HepG2 (cell line): ENCODE results near the gene MASP2. TPM values are rescaled to one million over a fixed set of nuclear protein-coding genes. Genes with fewer than 3 reads are reported as not detected.
A peak's percentile ranks its signal among the peaks of the same experiment; 100 is the strongest.

Experiments used
- BHLHE40 ChIP-seq: IDR thresholded peaks from 2 replicates; pipeline ENCODE4 v1.6.1; 2011; ENCODE audit warnings: low read length, improper control_type of control experiment
- EP300 ChIP-seq, 3 experiments: sonication (generic) in 1 of 3; formaldehyde crosslinking in 1 of 3; IDR thresholded peaks; 2 replicates each; pipeline versions ENCODE4 v1.5.1 to v1.6.1; 2011 to 2020; ENCODE audit warnings: low read depth in 2 of 3, low read length in 2 of 3, borderline replicate concordance in 1 of 3, improper control_type of control experiment in 1 of 3, mild to moderate bottlenecking in 1 of 3, missing genetic modification reagents in 1 of 3, moderate library complexity in 1 of 3
- HMGA1 ChIP-seq: sonication (generic); formaldehyde crosslinking; conservative IDR thresholded peaks from 2 replicates; pipeline ENCODE4 v1.4.0; 2020; ENCODE audit warnings: missing genetic modification reagents
- KAT8 ChIP-seq: IDR thresholded peaks from 2 replicates; pipeline ENCODE4 v1.6.1; 2016; ENCODE audit warnings: missing genetic modification reagents, missing compliant biosample characterization
- TBX2 ChIP-seq: sonication (generic); formaldehyde crosslinking; IDR thresholded peaks from 2 replicates; pipeline ENCODE4 v1.5.0; 2020; ENCODE audit warnings: missing genetic modification reagents, mild to moderate bottlenecking, borderline replicate concordance
- XRCC5 ChIP-seq: fragments of 200-400 bp; formaldehyde crosslinking; optimal IDR thresholded peaks from 2 replicates; pipeline ENCODE3; 2017; ENCODE audit warnings: mild to moderate bottlenecking, low read length
- ZMAT3 ChIP-seq: sonication (generic); formaldehyde crosslinking; conservative IDR thresholded peaks from 2 replicates; pipeline ENCODE4 v1.7.0; 2021; ENCODE audit warnings: missing genetic modification reagents
- ZNF569 ChIP-seq: sonication (generic); formaldehyde crosslinking; IDR thresholded peaks from 2 replicates; pipeline ENCODE4 v1.5.0; 2020; ENCODE audit warnings: mild to moderate bottlenecking, missing genetic modification reagents, moderate library complexity, borderline replicate concordance
- ZNF792 ChIP-seq: IDR thresholded peaks from 2 replicates; pipeline ENCODE4 v1.6.1; 2016
- polyA plus RNA-seq, 8 experiments: library from polyadenylated mRNA; depleted of rRNA in 3 of 8; stranded (reverse) in 7 of 8; unstranded in 1 of 8; fragments of >200 nt; fragmentation: Illumina TruSeq in 4 of 8; extraction: Trizol in 4 of 8; gene quantifications; 2 replicates each; pipeline versions ENCODE4 v1.2.1 to v1.2.3, GENCODE V29; 2011 to 2016; ENCODE audit warnings: low read depth in 4 of 8, missing spikeins in 1 of 8, mixed read lengths in 1 of 8; ENCODE audit not compliant: insufficient read depth in 1 of 8
- total RNA-seq, 5 experiments: library from RNA; depleted of rRNA; stranded (reverse); fragments of >200 nt; fragmentation: Illumina TruSeq; extraction: Trizol; gene quantifications; 2 replicates each; pipeline ENCODE4 v1.2.3, GENCODE V29; 2016; ENCODE audit warnings: low read depth in 1 of 5
- TF ChIP-seq, protein P1 (sequence below): sonication (generic); formaldehyde crosslinking; IDR thresholded peaks from 2 replicates; pipeline ENCODE4 v1.9.0; 2021; ENCODE audit warnings: missing genetic modification reagents, borderline replicate concordance
- TF ChIP-seq, protein P2 (sequence below), 2 experiments: sonication (generic) in 1 of 2; formaldehyde crosslinking in 1 of 2; IDR thresholded peaks; 2 replicates each; pipeline versions ENCODE4 v1.4.0 to v1.6.1; 2016 to 2020; ENCODE audit warnings: borderline replicate concordance in 1 of 2, low read depth in 1 of 2, mild to moderate bottlenecking in 1 of 2, missing genetic modification reagents in 1 of 2
- TF ChIP-seq, protein P3 (sequence below): sonication (generic); formaldehyde crosslinking; IDR thresholded peaks from 2 replicates; pipeline ENCODE4 v1.8.0; 2022; ENCODE audit warnings: mild to moderate bottlenecking, missing genetic modification reagents
- TF ChIP-seq, protein P4 (sequence below): sonication (generic); formaldehyde crosslinking; IDR thresholded peaks from 2 replicates; pipeline ENCODE4 v1.8.0; 2022; ENCODE audit warnings: mild to moderate bottlenecking, missing genetic modification reagents, moderate library complexity
- TF ChIP-seq, protein P5 (sequence below): sonication (generic); formaldehyde crosslinking; IDR thresholded peaks from 2 replicates; pipeline ENCODE4 v1.4.0; 2020; ENCODE audit warnings: mild to moderate bottlenecking, missing genetic modification reagents

MASP2 gene
- total and polyA plus RNA-seq, 2 of the 13 experiments (the other 11 are each of a cell fraction or from before 2014, with no cell fraction given), result 7.1 to 11.8 TPM

DNA sequence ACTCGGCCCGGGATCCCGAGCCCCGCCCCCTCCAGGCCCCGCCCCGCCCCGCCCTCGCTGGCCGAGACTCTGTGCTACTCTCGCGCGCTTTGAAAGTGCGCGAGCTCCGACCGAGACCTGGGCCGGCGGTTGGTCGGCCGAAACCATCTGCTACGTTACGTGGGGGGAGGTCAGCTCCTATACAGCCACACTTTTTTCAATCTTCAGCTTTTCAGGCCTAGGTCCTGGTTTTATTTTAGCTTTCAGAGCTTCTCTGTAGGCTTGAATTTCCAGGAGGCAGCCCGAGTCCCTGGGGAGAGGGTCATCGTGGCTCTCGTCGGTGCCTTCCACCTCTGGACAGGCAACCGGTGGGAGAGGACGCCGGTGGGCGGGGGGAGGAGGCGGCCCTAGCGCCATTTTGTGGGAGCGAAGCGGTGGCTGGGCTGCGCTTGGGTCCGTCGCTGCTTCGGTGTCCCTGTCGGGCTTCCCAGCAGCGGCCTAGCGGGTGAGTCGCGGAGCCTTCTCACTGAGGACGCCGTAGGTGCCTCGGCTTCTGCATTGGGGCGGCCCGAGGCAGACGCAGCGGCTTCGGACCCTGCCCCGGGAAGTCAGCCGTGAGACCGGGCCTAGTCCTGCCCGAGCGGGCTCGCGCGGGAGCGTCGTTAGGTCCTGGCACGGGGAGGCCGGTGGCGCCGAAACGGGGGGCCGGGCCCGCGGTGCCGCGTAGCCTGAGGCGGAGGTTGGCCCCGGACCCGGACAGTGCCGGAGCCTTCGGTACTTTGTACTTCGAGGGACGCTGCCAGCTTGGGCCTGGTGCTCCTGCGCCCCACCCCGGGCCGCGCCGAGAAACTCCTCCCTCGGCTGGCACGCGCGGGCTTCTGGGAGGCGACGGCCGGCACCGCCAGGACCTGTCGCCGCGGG is 34.5 kb downstream of the MASP2 start, which contains the start of gene TARDBP (continued):
- TF ChIP-seq, protein P1, sequence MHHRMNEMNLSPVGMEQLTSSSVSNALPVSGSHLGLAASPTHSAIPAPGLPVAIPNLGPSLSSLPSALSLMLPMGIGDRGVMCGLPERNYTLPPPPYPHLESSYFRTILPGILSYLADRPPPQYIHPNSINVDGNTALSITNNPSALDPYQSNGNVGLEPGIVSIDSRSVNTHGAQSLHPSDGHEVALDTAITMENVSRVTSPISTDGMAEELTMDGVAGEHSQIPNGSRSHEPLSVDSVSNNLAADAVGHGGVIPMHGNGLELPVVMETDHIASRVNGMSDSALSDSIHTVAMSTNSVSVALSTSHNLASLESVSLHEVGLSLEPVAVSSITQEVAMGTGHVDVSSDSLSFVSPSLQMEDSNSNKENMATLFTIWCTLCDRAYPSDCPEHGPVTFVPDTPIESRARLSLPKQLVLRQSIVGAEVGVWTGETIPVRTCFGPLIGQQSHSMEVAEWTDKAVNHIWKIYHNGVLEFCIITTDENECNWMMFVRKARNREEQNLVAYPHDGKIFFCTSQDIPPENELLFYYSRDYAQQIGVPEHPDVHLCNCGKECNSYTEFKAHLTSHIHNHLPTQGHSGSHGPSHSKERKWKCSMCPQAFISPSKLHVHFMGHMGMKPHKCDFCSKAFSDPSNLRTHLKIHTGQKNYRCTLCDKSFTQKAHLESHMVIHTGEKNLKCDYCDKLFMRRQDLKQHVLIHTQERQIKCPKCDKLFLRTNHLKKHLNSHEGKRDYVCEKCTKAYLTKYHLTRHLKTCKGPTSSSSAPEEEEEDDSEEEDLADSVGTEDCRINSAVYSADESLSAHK, result 0 out of 2 replicates have a peak, but pooled peaks have one; percentile 53
- TF ChIP-seq TBX2 (CRISPR knock-in tag) (peak; percentile 67; the same call in 1 of the 2 replicates), ZNF792 (CRISPR knock-in tag) (0 out of 2 replicates have a peak, but pooled peaks have one; percentile 25), KAT8 (peak; percentile 92), BHLHE40 (peak; percentile 96), ZNF569 (CRISPR knock-in tag) (no peak), XRCC5 (peak; percentile 75), EP300 (IDR thresholded peaks at IDR 0.05; ENCODE audit: low read depth in 2 of 2, low read length in 2 of 2) (peak in 1 of 2 experiments; percentile 10; a peak in 1 of 4 replicates), EP300 (CRISPR knock-in tag; IDR thresholded peaks at IDR 0.05; ENCODE audit: borderline replicate concordance) (no peak), HMGA1 (CRISPR knock-in tag) (no peak), ZMAT3 (peak; percentile 94)
- TF ChIP-seq, protein P2, sequence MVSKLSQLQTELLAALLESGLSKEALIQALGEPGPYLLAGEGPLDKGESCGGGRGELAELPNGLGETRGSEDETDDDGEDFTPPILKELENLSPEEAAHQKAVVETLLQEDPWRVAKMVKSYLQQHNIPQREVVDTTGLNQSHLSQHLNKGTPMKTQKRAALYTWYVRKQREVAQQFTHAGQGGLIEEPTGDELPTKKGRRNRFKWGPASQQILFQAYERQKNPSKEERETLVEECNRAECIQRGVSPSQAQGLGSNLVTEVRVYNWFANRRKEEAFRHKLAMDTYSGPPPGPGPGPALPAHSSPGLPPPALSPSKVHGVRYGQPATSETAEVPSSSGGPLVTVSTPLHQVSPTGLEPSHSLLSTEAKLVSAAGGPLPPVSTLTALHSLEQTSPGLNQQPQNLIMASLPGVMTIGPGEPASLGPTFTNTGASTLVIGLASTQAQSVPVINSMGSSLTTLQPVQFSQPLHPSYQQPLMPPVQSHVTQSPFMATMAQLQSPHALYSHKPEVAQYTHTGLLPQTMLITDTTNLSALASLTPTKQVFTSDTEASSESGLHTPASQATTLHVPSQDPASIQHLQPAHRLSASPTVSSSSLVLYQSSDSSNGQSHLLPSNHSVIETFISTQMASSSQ (IDR thresholded peaks at IDR 0.05; ENCODE audit: low read depth), result no peak
- TF ChIP-seq, protein P2 (CRISPR knock-in tag; IDR thresholded peaks at IDR 0.05; ENCODE audit: borderline replicate concordance), result peak; percentile 32
- TF ChIP-seq, protein P3, sequence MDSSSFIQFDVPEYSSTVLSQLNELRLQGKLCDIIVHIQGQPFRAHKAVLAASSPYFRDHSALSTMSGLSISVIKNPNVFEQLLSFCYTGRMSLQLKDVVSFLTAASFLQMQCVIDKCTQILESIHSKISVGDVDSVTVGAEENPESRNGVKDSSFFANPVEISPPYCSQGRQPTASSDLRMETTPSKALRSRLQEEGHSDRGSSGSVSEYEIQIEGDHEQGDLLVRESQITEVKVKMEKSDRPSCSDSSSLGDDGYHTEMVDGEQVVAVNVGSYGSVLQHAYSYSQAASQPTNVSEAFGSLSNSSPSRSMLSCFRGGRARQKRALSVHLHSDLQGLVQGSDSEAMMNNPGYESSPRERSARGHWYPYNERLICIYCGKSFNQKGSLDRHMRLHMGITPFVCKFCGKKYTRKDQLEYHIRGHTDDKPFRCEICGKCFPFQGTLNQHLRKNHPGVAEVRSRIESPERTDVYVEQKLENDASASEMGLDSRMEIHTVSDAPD (CRISPR knock-in tag), result no peak
- TF ChIP-seq, protein P4, sequence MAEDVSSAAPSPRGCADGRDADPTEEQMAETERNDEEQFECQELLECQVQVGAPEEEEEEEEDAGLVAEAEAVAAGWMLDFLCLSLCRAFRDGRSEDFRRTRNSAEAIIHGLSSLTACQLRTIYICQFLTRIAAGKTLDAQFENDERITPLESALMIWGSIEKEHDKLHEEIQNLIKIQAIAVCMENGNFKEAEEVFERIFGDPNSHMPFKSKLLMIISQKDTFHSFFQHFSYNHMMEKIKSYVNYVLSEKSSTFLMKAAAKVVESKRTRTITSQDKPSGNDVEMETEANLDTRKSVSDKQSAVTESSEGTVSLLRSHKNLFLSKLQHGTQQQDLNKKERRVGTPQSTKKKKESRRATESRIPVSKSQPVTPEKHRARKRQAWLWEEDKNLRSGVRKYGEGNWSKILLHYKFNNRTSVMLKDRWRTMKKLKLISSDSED (CRISPR knock-in tag), result peak; percentile 55; the same call in 1 of the 2 replicates
- TF ChIP-seq, protein P5, sequence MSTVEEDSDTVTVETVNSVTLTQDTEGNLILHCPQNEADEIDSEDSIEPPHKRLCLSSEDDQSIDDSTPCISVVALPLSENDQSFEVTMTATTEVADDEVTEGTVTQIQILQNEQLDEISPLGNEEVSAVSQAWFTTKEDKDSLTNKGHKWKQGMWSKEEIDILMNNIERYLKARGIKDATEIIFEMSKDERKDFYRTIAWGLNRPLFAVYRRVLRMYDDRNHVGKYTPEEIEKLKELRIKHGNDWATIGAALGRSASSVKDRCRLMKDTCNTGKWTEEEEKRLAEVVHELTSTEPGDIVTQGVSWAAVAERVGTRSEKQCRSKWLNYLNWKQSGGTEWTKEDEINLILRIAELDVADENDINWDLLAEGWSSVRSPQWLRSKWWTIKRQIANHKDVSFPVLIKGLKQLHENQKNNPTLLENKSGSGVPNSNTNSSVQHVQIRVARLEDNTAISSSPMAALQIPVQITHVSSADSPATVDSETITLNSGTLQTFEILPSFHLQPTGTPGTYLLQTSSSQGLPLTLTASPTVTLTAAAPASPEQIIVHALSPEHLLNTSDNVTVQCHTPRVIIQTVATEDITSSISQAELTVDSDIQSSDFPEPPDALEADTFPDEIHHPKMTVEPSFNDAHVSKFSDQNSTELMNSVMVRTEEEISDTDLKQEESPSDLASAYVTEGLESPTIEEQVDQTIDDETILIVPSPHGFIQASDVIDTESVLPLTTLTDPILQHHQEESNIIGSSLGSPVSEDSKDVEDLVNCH, result no peak
